Transverse colon (tissue), 4 donors: ENCODE data around the gene USP46. TPM values are rescaled to one million over a fixed set of nuclear protein-coding genes. Genes with fewer than 3 reads are reported as not detected.

Experiments
- DNase-seq: peaks from one replicate; pipeline ENCODE4 v3.0.0-alpha.2; 2019
- H3K27ac ChIP-seq, 4 donors: fragments of 200-600 bp; sonication (generic); 2 replicates each; pipeline ENCODE4 v1.5.1; 2016 to 2018; ENCODE audit warnings: inconsistent platforms in 4 of 4
- H3K27me3 ChIP-seq: fragments of 200-600 bp; sonication (generic); 2 replicates; pipeline ENCODE4 v1.5.1; 2017; ENCODE audit warnings: inconsistent platforms
- H3K36me3 ChIP-seq, 4 donors: fragments of 200-600 bp; sonication (generic); 2 replicates each; pipeline ENCODE4 v1.5.1; 2017 to 2019; ENCODE audit warnings: inconsistent platforms in 4 of 4
- H3K4me1 ChIP-seq, 4 donors: fragments of 200-600 bp; sonication (generic); 2 replicates each; pipeline ENCODE4 v1.5.1; 2017 to 2020; ENCODE audit warnings: inconsistent platforms in 4 of 4
- H3K4me3 ChIP-seq, 4 donors: fragments of 200-600 bp; sonication (generic); 1 replicate in 1 of 4; 2 replicates in 3 of 4; pipeline versions ENCODE4 v1.5.1 to v1.6.1; 2017 to 2019; ENCODE audit warnings: inconsistent platforms in 4 of 4
- H3K9me3 ChIP-seq, 2 donors: fragments of 200-600 bp; sonication (generic); 2 replicates each; pipeline ENCODE4 v1.5.1; 2017 to 2019; ENCODE audit warnings: inconsistent platforms in 2 of 2
- EP300 ChIP-seq: sonication (generic); formaldehyde crosslinking; IDR thresholded peaks from one replicate; pipeline ENCODE4 v1.6.1; 2017; ENCODE audit warnings: antibody characterized with exemption, low read depth
- POLR2A ChIP-seq: fragments of 450-650 bp; IDR thresholded peaks from one replicate; pipeline ENCODE4 v1.6.1; 2016; ENCODE audit warnings: antibody characterized with exemption, mild to moderate bottlenecking, moderate library complexity
- POLR2AphosphoS5 ChIP-seq, 3 donors: sonication (generic); formaldehyde crosslinking; IDR thresholded peaks; one replicate each; pipeline ENCODE4 v1.6.1; 2016; ENCODE audit warnings: antibody characterized with exemption in 3 of 3
- WGBS, 2 donors: methylation state at CpG; one replicate each; pipeline ENCODE4 v1.1.5; 2018; ENCODE audit warnings: low coverage in 1 of 2; 5-methylcytosine and 5-hydroxymethylcytosine counted together
- in situ Hi-C, 4 donors: fragments of 200-750 bp; cut with MboI; loops; one replicate each; pipeline versions ENCODE4 v1.15.0 to v1.15.1; 2017; ENCODE audit warnings: low sequenced_read_pairs in 3 of 4, low pct_ligation_motif_present in 1 of 4, low pct_unique_long_range_greater_than_20kb in 1 of 4
- intact Hi-C: fragments of 100-400 bp; cut with DNase I; formaldehyde crosslinking; loops from one replicate; pipeline ENCODE4 v1.15.1; 2023; ENCODE audit warnings: low total_unique reads
- total RNA-seq, 4 donors: library from RNA; depleted of rRNA; stranded (reverse); fragments of >200 nt; gene quantifications; one replicate each; pipeline ENCODE4 v1.1.0, GENCODE V29; 2016
- TF ChIP-seq, protein P1 (sequence below), 5 experiments: fragments of 200-600 bp in 3 of 5; fragments of 450-650 bp in 2 of 5; sonication (generic) in 3 of 5; IDR thresholded peaks; 1 replicate in 2 of 5; 2 replicates in 3 of 5; pipeline ENCODE4 v1.5.1; 2016 to 2017; ENCODE audit warnings: antibody characterized with exemption in 5 of 5, inconsistent platforms in 3 of 5, mild to moderate bottlenecking in 2 of 5, moderate library complexity in 1 of 5

The USP46 gene
- total RNA-seq, 4 donors from 2014 or later: 6.0 to 7.6 (median 6.8) TPM

GRCh38 chr4:52574036-52574435 lies 85.1 kb downstream of the USP46 start:
- Histone ChIP-seq H3K9me3 (no peaks in the 10 kb centered on the region), H3K4me1 (peaks cover 0 to 5% (median 0%) of the 10 kb centered on the region in 4 donors), H3K36me3 (no peaks in the 10 kb centered on the region), H3K27me3 (no peaks in the 10 kb centered on the region), H3K27ac (no peak overlapping the region), H3K4me3 (no peak overlapping the region)
- in situ Hi-C loops: loop anchor here in 1 of 4 donors (25.0 kb wide), 1 partner anchor 88 kb away; the partner anchor contains the start of gene USP46
- intact Hi-C loops: no loop called here
- 59 to 69% methylated on average over 5 of the region's 5 CpGs for WGBS, 2 donors
- TF ChIP-seq POLR2A: no peak
- TF ChIP-seq EP300: no peak
- TF ChIP-seq POLR2AphosphoS5 (IDR thresholded peaks at IDR 0.05): no peak
- TF ChIP-seq, protein P1, sequence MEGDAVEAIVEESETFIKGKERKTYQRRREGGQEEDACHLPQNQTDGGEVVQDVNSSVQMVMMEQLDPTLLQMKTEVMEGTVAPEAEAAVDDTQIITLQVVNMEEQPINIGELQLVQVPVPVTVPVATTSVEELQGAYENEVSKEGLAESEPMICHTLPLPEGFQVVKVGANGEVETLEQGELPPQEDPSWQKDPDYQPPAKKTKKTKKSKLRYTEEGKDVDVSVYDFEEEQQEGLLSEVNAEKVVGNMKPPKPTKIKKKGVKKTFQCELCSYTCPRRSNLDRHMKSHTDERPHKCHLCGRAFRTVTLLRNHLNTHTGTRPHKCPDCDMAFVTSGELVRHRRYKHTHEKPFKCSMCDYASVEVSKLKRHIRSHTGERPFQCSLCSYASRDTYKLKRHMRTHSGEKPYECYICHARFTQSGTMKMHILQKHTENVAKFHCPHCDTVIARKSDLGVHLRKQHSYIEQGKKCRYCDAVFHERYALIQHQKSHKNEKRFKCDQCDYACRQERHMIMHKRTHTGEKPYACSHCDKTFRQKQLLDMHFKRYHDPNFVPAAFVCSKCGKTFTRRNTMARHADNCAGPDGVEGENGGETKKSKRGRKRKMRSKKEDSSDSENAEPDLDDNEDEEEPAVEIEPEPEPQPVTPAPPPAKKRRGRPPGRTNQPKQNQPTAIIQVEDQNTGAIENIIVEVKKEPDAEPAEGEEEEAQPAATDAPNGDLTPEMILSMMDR (IDR thresholded peaks at IDR 0.05): no peak
- no peak for DNase-seq

DNA sequence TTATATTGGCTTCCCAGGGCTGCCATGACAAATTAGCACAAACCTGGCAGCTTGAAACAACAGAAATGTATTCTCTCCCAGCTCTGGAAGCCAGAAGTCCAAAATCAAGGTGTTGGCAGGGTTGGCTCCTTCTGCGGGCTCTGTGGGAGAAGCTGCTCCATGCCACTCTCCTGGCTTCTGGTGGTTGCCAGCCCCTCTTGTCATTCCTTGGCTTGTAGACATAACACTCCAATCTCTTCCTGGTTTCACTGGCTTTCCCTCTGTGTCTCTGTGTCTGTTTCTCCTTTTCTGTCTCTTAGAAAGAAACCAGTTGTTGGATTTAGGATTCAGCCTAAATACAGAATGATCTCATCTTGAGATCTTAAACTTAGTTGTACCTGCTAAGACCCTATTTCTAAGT lies 85.5 kb downstream of the USP46 start:
- no peak overlapping the region for H3K27ac ChIP-seq
- no peak for TF ChIP-seq POLR2A
- no peak for TF ChIP-seq EP300
- TF ChIP-seq, protein P1 (IDR thresholded peaks at IDR 0.05): no peak
- no peak for TF ChIP-seq POLR2AphosphoS5 (IDR thresholded peaks at IDR 0.05)
- 76 to 86% methylated on average over 1 of the region's 1 CpG for WGBS, 2 donors
- H3K27me3 ChIP-seq: no peaks in the 10 kb centered on the region
- H3K4me1 ChIP-seq: peaks cover 0 to 5% (median 0%) of the 10 kb centered on the region in 4 donors
- no peak overlapping the region for H3K4me3 ChIP-seq
- DNase-seq: no peak
- no peaks in the 10 kb centered on the region for H3K36me3 ChIP-seq
- H3K9me3 ChIP-seq: no peaks in the 10 kb centered on the region
- in situ Hi-C loops: loop anchor here in 1 of 4 donors (25.0 kb wide), 1 partner anchor 89 kb away; the partner anchor contains the start of gene USP46
- intact Hi-C loops: no loop called here

- no peak for DNase-seq
- Histone ChIP-seq H3K27me3 (no peaks in the 10 kb centered on the region), H3K4me3 (no peak overlapping the region), H3K27ac (no peak overlapping the region), H3K36me3 (no peaks in the 10 kb centered on the region), H3K4me1 (peaks cover 0 to 5% (median 0%) of the 10 kb centered on the region in 4 donors), H3K9me3 (no peaks in the 10 kb centered on the region)
- intact Hi-C loops (no loop called here), in situ Hi-C loops (loop anchor here in 1 of 4 donors (25.0 kb wide), 1 partner anchor 89 kb away; the partner anchor contains the start of gene USP46)
- TF ChIP-seq POLR2AphosphoS5 (IDR thresholded peaks at IDR 0.05): no peak
- TF ChIP-seq, protein P1 (IDR thresholded peaks at IDR 0.05): no peak
- no peak for TF ChIP-seq EP300
- TF ChIP-seq POLR2A: no peak
- 87% methylated on average over 6 of the region's 6 CpGs for WGBS, 2 donors
Measured at GRCh38 chr4:52572936-52573485, 86.1 kb downstream of the USP46 start.

GRCh38 chr4:52568351-52568750 lies 90.8 kb downstream of the USP46 start:
- in situ Hi-C loops: loop anchor here in 1 of 4 donors (25.0 kb wide), 1 partner anchor 94 kb away; the partner anchor contains the start of gene USP46
- Histone ChIP-seq H3K27me3 (no peaks in the 10 kb centered on the region), H3K36me3 (no peaks in the 10 kb centered on the region), H3K4me3 (no peak overlapping the region), H3K4me1 (peaks cover 0 to under 1% (median 0%) of the 10 kb centered on the region in 4 donors), H3K9me3 (no peaks in the 10 kb centered on the region), H3K27ac (no peak overlapping the region)
- intact Hi-C loops: no loop called here
- WGBS, 2 donors: 86 to 89% methylated on average over 3 of the region's 3 CpGs
- no peak for DNase-seq
- TF ChIP-seq, protein P1 (IDR thresholded peaks at IDR 0.05): no peak
- TF ChIP-seq POLR2A (no peak), POLR2AphosphoS5 (IDR thresholded peaks at IDR 0.05) (no peak), EP300 (no peak)
